Central memory CD8-positive, alpha-beta T cell (primary cell): ENCODE measurements around the gene KRTAP19-8.

ENCODE experiments used
- ATAC-seq: fragments of 150-1000 bp; cut with Tn5 transposase; replicated peaks from 2 replicates; pipeline ENCODE4 v1.10.0; 2022; ENCODE audit warnings: mild to moderate bottlenecking, moderate FRiP score, moderate number of reproducible peaks; ENCODE audit not compliant: poor library complexity, severe bottlenecking; ENCODE audit errors: extremely low read depth
- DNase-seq, 2 donors: peaks; one replicate each; pipeline ENCODE4 v3.0.0; 2021; ENCODE audit warnings: low spot score in 2 of 2
- H3K27ac Mint-ChIP-seq: one replicate; pipeline ENCODE4 v1.8.0; 2022; ENCODE audit warnings: low read depth, mild to moderate bottlenecking, moderate library complexity, mixed read lengths
- H3K27me3 Mint-ChIP-seq: one replicate; pipeline ENCODE4 v1.8.0; 2022; ENCODE audit warnings: mixed read lengths
- H3K36me3 Mint-ChIP-seq: one replicate; pipeline ENCODE4 v1.8.0; 2022; ENCODE audit warnings: mild to moderate bottlenecking, moderate library complexity, mixed read lengths; ENCODE audit not compliant: insufficient read depth
- H3K4me1 Mint-ChIP-seq: one replicate; pipeline ENCODE4 v1.8.0; 2022; ENCODE audit warnings: mixed read lengths
- H3K4me3 Mint-ChIP-seq: one replicate; pipeline ENCODE4 v1.8.0; 2022; ENCODE audit warnings: mild to moderate bottlenecking, moderate library complexity, mixed read lengths
- H3K9me3 Mint-ChIP-seq: one replicate; pipeline ENCODE4 v1.8.0; 2022; ENCODE audit warnings: mixed read lengths

KRTAP19-8 gene

DNA sequence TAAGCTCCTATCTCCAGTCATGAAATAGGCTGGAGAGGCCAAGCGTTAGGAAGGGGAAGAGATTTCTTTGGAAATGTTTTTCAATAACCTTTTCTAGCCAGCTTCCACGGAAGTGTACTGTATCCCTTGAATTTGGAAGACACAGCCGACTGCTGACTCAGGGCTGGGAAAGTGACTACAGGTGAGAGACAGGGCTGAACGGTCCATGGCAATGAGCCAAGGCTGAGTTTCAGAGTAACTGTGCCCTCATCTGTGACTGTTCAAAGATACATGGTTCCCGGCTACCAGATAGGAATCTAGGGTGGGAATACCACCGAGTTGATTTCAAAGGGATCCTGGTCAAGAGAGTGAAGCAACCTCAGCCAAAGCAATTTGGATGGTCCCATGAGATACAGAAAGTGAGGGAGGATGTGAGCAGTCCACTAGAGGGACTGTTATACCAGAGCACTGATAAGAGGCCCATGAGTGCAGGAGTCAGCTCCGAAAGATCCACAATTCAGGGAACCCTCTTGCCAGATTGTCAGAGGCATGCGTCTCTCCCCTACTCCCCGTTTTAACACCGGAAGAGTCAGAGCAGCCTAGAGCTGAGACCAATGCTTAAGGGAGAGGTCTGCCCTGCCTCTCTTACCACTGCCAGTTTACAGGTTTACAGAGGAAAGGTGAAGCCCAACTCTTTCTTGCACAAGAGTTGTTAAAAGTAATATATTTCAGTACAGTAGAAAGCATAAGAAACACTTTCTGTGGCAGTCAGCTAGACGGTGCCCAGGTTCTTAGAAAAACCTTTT lies 3.2 kb upstream of the KRTAP19-8 start:
- DNase-seq (no peak), ATAC-seq (no peak)
- Mint-ChIP-seq H3K4me1 (no peaks in the 10 kb centered on the region), H3K27me3 (peaks cover 21% of the 10 kb centered on the region), H3K36me3 (no peaks in the 10 kb centered on the region), H3K9me3 (no peaks in the 10 kb centered on the region), H3K4me3 (no peak overlapping the region), H3K27ac (no peak overlapping the region)

DNA sequence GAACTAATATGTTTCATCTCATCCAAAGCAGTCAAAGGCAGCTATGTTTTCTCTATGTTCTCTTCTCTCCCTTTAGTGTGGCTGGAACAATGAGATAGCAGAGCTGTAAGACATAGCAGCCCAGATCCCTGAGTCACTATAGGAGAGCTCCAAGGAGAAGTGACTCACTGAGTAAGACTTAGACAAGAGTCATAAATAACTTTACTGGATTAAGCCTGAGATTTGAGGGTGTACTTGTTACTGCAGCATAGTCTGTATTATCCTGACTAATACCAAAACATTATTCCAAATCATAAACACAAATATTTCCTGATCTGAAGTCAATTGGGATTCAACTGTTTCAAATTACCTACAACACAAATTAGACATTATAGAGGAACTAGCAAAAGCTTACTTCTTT lies 3.9 kb downstream of the KRTAP19-8 start:
- no peak for ATAC-seq
- H3K4me3 Mint-ChIP-seq = no peak overlapping the region
- no peaks in the 10 kb centered on the region for H3K36me3 Mint-ChIP-seq
- H3K4me1 Mint-ChIP-seq = no peaks in the 10 kb centered on the region
- no peak for DNase-seq
- no peak overlapping the region for H3K27ac Mint-ChIP-seq
- peaks cover 21% of the 10 kb centered on the region for H3K27me3 Mint-ChIP-seq
- H3K9me3 Mint-ChIP-seq = peaks cover 5% of the 10 kb centered on the region

- H3K4me3 Mint-ChIP-seq = no peak overlapping the region
- ATAC-seq (no peak), DNase-seq (no peak)
- H3K4me1 Mint-ChIP-seq = no peaks in the 10 kb centered on the region
- H3K36me3 Mint-ChIP-seq = no peaks in the 10 kb centered on the region
- peaks cover under 1% of the 10 kb centered on the region for H3K27me3 Mint-ChIP-seq
- H3K9me3 Mint-ChIP-seq = peaks cover 5% of the 10 kb centered on the region
- no peak overlapping the region for H3K27ac Mint-ChIP-seq
Measured at GRCh38 chr21:31030367-31031106, 7.7 kb downstream of the KRTAP19-8 start.

- H3K4me1 Mint-ChIP-seq = no peaks in the 10 kb centered on the region
- no peak overlapping the region for H3K4me3 Mint-ChIP-seq
- DNase-seq = no peak
- H3K9me3 Mint-ChIP-seq = no peaks in the 10 kb centered on the region
- peaks cover 36% of the 10 kb centered on the region for H3K27me3 Mint-ChIP-seq
- no peaks in the 10 kb centered on the region for H3K36me3 Mint-ChIP-seq
- peak overlapping the region; percentile 5 for H3K27ac Mint-ChIP-seq
- ATAC-seq = no peak
Measured at GRCh38 chr21:31023680-31024079, 14.6 kb downstream of the KRTAP19-8 start.

DNA sequence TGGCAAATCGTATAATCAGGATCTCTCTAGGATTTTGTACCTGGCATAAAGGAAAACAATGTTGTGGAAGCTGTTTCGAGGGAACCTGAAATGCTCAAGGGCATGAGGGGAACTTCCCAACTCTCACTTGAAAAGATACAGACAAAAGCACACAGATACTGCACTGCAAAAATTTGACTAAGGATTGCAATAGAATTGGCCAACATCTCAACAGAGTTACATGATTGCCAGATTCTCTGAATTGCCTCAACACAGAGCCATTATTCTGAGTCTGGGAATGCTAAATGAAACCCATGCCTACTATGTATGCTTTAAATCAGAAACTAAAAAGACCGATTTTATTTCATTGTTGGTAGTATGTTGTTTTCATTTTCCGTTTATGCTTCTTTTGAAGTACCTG lies 16.0 kb downstream of the KRTAP19-8 start:
- H3K36me3 Mint-ChIP-seq = no peaks in the 10 kb centered on the region
- H3K9me3 Mint-ChIP-seq = no peaks in the 10 kb centered on the region
- H3K4me1 Mint-ChIP-seq = peaks cover 2% of the 10 kb centered on the region
- no peak for DNase-seq
- peaks cover 36% of the 10 kb centered on the region for H3K27me3 Mint-ChIP-seq
- ATAC-seq = no peak
- H3K4me3 Mint-ChIP-seq = no peak overlapping the region
- H3K27ac Mint-ChIP-seq = no peak overlapping the region

DNA sequence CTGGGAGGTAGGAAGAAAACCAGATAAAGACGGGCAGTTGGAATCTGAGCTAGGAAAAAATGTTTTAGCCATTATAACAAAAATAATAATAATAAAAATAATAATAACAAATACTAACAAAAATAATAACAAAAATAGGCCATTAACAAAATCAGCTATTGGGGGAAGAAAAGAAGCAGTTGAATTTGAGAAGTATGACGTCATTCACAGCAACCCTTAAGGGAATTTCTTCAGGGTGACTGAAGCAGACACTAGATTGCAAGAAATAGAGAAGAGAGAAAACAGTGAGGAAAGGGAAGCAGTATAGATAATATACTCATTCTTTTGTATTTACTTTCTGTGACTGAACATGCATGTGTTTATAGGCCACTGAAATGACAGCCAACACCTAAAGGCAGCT lies 20.0 kb downstream of the KRTAP19-8 start:
- no peaks in the 10 kb centered on the region for H3K36me3 Mint-ChIP-seq
- no peaks in the 10 kb centered on the region for H3K9me3 Mint-ChIP-seq
- no peak for DNase-seq
- ATAC-seq = no peak
- H3K4me3 Mint-ChIP-seq = no peak overlapping the region
- H3K4me1 Mint-ChIP-seq = peaks cover 22% of the 10 kb centered on the region
- H3K27me3 Mint-ChIP-seq = peaks cover 21% of the 10 kb centered on the region
- no peak overlapping the region for H3K27ac Mint-ChIP-seq

DNA sequence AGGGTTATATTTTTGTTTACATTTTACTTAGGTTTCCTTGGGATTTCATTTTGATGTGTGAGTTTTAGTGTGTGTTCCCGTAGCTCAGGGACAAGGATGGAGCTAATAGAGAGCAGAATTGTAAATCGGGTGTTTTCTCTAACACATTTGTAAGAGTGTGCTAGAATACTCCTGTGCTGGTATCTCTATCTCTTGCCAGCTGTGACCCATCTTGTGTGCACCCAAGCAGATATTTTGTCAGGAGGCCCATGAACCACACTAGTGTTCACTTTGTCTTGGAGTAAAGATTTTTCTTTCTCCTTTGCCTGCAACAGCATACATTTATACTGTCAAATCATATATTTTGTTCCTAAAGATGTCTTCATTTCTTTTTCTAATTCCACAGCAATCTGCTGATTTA lies 23.4 kb downstream of the KRTAP19-8 start:
- Mint-ChIP-seq H3K4me1 (peaks cover 53% of the 10 kb centered on the region), H3K27me3 (peaks cover 3% of the 10 kb centered on the region), H3K4me3 (no peak overlapping the region), H3K27ac (peak overlapping the region; percentile 71), H3K36me3 (no peaks in the 10 kb centered on the region), H3K9me3 (no peaks in the 10 kb centered on the region)
- ATAC-seq (no peak), DNase-seq (no peak)

GRCh38 chr21:31012133-31013089 lies 25.9 kb downstream of the KRTAP19-8 start:
- H3K9me3 Mint-ChIP-seq = no peaks in the 10 kb centered on the region
- DNase-seq (no peak), ATAC-seq (peak; percentile 35)
- no peaks in the 10 kb centered on the region for H3K36me3 Mint-ChIP-seq
- H3K27ac Mint-ChIP-seq = peak overlapping the region; percentile 71
- peak overlapping the region; percentile 62 for H3K4me3 Mint-ChIP-seq
- H3K27me3 Mint-ChIP-seq = no peaks in the 10 kb centered on the region
- peaks cover 52% of the 10 kb centered on the region for H3K4me1 Mint-ChIP-seq

DNA sequence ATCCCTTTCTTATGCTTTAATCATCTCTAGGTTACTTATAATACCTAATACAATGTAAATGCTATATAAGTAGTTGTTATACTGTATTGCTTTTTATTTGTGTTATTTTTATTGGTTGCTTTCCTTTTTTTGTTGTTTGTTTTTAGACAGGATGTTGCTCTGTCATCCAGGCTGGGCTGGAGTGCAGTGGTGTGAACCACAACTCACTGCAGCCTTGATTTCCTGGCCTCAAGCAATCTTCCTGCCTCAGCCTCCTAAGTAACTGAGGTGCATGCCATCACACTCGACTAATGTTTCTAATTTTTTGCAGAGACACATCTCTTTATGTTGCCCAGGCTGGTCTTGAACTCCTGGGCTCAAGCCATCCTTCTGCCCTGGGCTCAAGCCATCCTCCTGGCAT lies 26.9 kb downstream of the KRTAP19-8 start:
- peak overlapping the region; percentile 71 for H3K27ac Mint-ChIP-seq
- DNase-seq (peak in 1 of 2 donors; percentile 36), ATAC-seq (peak; percentile 89)
- H3K4me1 Mint-ChIP-seq = peaks cover 42% of the 10 kb centered on the region
- peak overlapping the region; percentile 62 for H3K4me3 Mint-ChIP-seq
- H3K36me3 Mint-ChIP-seq = no peaks in the 10 kb centered on the region
- H3K9me3 Mint-ChIP-seq = peaks cover 5% of the 10 kb centered on the region
- H3K27me3 Mint-ChIP-seq = no peaks in the 10 kb centered on the region

GRCh38 chr21:31008355-31008754 lies 29.9 kb downstream of the KRTAP19-8 start:
- H3K36me3 Mint-ChIP-seq = no peaks in the 10 kb centered on the region
- DNase-seq = no peak
- H3K4me3 Mint-ChIP-seq = no peak overlapping the region
- ATAC-seq = no peak
- H3K27ac Mint-ChIP-seq = no peak overlapping the region
- H3K4me1 Mint-ChIP-seq = peaks cover 33% of the 10 kb centered on the region
- peaks cover 5% of the 10 kb centered on the region for H3K9me3 Mint-ChIP-seq
- H3K27me3 Mint-ChIP-seq = no peaks in the 10 kb centered on the region

DNA sequence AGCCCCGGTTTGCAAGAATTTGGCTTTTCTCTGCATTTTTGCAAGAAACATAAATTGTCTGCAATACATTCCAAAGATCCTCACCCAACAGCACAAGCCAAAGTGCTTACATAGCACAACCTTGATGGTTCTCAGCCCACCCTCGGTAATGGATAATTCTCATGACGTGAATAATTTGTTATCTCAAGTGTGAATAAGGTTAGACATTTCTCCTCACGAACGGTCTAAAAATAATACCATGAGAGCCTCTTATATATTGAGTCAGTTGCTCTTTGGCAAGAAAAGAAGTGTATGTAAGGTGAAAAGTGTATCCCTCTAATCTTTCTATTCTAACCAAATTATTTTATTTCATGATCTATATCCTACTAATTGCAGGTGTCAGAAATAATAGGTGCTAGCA lies 33.3 kb downstream of the KRTAP19-8 start:
- DNase-seq = no peak
- Mint-ChIP-seq H3K27me3 (peaks cover 10% of the 10 kb centered on the region), H3K36me3 (peaks cover 2% of the 10 kb centered on the region), H3K27ac (no peak overlapping the region), H3K4me3 (no peak overlapping the region), H3K9me3 (peaks cover 5% of the 10 kb centered on the region), H3K4me1 (peaks cover 2% of the 10 kb centered on the region)
- ATAC-seq = no peak

- peaks cover 5% of the 10 kb centered on the region for H3K9me3 Mint-ChIP-seq
- no peaks in the 10 kb centered on the region for H3K4me1 Mint-ChIP-seq
- peaks cover 2% of the 10 kb centered on the region for H3K36me3 Mint-ChIP-seq
- H3K4me3 Mint-ChIP-seq = no peak overlapping the region
- no peak overlapping the region for H3K27ac Mint-ChIP-seq
- H3K27me3 Mint-ChIP-seq = peaks cover 10% of the 10 kb centered on the region
- DNase-seq = no peak
- ATAC-seq = no peak
Measured at GRCh38 chr21:31003471-31003870, 34.8 kb downstream of the KRTAP19-8 start.
